ENCODE results near the gene TMEM45A.
"Not testable (repeated sequence)": the region's sequence is repeated elsewhere in the genome, so short reads cannot be mapped to it uniquely, and the experiment has no call there.

Gene TMEM45A, protein sequence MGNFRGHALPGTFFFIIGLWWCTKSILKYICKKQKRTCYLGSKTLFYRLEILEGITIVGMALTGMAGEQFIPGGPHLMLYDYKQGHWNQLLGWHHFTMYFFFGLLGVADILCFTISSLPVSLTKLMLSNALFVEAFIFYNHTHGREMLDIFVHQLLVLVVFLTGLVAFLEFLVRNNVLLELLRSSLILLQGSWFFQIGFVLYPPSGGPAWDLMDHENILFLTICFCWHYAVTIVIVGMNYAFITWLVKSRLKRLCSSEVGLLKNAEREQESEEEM

DNA sequence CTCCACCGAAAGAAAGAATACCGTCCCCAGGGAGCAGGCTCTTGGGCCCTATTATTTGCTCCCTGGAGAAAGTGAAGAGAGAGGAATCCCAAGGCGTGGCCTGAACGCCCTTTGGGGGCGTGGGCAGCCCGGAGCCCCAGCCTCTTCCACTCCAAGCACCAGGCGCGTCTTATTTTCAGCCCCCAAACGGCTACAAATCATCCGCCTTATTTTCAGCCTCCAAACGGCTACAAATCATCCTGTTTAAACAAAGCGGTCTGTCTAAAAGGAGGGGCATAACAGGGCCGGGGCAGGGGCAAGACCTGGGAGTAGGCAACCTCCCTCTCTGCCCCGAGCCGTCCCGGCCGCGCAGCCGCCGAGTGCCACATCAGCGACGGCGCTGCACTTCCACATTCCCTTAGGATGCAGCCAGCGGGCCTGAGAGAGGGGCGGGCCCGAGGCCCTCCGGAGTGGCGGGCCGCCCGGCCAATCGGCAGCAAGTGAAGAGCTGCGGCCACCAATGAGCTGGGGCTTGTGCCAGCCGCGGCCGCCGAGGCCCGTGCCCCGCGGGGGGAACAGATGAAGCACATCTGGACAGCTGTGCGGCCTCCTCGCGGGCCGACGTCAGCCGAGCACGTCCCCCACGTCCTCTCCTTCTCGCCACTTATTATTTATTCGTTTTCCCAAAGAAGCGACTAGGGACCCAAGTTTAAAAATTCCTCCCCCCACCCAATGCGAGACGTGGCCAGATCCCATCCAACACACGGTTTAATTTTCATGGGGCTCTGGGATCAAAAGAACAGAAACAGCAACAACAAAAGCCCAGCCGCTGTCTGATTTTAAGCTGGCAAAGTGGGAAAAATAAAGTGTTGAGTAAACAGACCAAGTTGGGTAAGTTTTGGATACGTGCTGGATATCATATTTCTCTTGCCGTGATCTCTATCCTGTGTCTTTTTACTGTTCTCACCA is at the start of gene TMEM45A:
TMEM45A (plus strand) TSS at position 561 of the 948 bp plus-strand sequence. CDS start 62,593 bp downstream, outside the sequence.
- peak; percentile 88 for DNase-seq

DNA sequence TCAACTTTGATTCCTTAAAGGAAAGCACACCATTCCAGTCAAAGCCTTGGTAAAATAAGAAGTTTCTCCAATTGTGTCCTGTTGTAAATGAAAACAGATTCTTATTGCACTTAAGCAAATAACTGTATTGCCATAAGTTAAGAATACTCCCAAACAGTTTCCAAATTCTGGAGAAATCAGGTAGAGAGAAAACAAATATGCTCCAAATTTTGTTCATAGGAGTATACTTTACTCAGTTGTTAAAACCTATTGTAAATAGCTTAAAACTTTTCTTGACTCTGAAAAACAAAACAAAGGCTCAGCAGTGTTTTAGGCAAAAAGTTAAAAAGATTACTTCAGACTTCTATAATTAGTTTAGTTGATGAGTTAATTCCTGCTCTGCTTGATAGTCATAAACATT is 48.7 kb upstream of the TMEM45A start:
- no peak for DNase-seq

DNA sequence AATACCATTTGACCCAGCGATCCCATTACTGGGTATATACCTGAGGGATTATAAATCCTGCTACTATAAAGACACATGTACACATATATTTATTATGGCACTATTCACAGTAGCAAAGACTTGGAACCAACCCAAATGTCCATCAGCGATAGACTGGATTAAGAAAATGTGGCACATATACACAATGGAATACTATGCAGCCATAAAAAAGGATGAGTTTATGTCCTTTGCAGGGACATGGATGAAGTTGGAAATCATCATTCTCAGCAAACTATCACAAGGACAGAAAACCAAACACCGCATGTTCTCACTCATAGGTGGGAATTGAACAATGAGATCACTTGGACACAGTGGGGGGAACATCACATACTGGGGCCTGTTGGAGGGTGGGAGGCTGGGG is 45.4 kb upstream of the TMEM45A start:
- DNase-seq, result not testable (repeated sequence)

DNA sequence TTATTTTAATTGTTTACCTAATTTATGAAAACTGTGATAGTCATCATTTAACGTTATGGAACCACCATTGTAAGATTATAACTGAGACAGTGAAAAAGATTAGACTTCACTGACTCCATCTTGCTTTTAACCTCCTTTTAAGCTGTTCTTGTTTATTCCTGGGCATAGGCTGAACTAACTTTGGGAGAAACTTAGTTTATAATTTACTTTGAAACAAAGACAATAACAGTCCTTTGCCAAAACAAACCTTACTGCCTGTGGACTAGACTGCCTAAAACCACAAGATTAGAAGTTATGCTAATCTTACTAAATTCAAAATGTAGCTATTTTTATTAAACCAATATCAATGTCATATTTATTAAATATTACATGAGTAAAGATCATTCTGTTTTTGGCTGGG is 44.3 kb upstream of the TMEM45A start:
- DNase-seq, result no peak

DNA sequence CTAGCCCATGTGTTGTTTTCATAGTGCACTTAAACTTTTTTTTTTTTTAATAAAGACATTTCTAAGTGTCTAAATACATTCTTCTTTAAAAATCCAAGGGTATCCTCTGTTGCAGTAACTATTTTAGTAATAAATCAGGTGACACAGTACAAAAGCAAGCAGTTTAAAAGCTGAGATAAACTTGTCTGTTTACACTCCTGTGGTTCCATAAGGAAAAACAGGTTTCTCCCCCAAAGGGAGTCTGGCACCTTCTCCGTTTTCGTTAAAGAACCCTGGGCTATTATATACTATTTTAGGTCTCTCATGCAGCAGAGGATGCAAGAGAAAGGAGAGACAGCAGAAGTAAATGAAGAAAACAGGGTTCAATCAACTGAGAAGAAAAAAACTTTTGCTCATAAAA is 43.2 kb upstream of the TMEM45A start:
- DNase-seq, result no peak

DNA sequence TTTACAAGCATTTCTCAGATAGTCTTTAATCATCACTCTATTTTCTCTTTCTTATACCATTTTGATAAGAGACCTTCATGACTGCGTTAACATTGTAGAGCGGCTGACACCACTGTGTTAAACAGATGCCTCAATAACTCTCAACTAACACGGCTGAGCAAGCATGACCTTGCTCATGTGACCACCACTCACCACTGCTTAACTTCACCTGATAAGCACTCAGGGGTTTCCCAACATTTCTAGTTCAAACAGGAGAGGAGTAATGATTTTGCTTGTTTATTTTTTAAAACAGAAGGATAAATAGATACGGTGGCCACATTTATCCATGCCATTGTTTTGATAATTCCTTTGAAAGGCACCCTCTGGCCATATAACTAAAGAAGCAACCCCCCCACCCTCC is 37.7 kb upstream of the TMEM45A start:
- DNase-seq, result no peak

- no peak for DNase-seq
These were observed 36.4 kb upstream of the TMEM45A start for GRCh38 chr3:100455841-100456550.

DNA sequence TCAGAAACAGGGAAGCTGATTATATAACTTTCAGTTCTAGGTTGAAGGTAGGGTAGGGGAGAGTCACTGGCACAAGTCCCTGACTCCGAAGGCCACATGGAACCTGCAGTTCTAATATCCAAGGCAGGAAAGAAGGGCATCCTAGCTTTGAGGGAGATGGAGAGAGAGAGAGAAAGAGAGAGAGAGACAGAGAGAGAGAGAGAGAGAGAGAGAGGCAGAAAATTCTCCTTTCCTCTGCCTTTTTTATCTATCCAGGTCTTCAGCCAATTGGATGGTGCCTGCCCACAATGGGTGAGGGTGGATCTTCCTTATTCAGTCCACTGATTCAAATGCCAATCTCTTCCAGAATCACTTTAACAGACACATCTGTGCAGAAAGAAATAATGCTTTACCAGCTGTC is 35.7 kb upstream of the TMEM45A start:
- no peak for DNase-seq

- no peak for DNase-seq
These were observed 34.6 kb upstream of the TMEM45A start for GRCh38 chr3:100457811-100458210.

DNA sequence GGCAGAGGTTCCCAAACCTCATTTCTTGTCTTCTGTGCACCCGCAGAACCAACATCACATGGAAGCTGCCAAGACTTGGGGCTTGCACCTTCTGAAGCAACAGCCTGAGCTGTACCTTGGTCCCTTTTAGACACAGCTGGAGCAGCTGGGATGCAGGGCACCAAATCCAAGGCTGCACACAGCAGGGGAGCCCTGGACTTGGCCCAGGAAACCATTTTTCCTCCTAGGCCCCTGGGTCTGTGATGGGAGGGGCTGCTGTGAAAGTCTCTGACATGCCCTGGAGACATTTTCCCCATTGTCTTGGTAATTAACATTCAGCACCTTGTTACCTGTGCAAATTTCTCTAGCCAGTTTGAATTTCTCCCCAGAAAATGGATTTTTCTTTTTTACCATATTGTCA is 33.6 kb upstream of the TMEM45A start:
- no peak for DNase-seq

DNA sequence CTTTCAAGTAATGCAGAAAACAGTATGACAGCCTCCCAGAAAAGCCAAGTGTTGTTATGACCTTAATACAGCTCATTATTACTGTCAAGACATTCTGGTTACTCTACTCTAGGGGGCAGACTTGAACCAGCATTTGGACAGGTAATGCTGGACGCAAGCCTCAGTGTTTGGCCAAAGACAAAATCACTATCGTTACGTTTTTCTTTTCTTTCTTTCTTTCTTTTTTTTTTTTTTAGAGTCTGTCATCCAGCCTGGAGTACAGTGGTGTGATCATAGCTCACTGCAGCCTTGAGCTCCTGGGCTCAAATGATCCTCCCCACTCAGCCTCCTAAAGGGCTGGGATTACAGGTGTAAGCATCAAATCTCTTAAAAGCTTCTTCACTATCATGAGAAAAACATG is 29.4 kb upstream of the TMEM45A start:
- peak; percentile 41 for DNase-seq

GRCh38 chr3:100463646-100464155 is 28.7 kb upstream of the TMEM45A start:
- DNase-seq, result no peak

DNA sequence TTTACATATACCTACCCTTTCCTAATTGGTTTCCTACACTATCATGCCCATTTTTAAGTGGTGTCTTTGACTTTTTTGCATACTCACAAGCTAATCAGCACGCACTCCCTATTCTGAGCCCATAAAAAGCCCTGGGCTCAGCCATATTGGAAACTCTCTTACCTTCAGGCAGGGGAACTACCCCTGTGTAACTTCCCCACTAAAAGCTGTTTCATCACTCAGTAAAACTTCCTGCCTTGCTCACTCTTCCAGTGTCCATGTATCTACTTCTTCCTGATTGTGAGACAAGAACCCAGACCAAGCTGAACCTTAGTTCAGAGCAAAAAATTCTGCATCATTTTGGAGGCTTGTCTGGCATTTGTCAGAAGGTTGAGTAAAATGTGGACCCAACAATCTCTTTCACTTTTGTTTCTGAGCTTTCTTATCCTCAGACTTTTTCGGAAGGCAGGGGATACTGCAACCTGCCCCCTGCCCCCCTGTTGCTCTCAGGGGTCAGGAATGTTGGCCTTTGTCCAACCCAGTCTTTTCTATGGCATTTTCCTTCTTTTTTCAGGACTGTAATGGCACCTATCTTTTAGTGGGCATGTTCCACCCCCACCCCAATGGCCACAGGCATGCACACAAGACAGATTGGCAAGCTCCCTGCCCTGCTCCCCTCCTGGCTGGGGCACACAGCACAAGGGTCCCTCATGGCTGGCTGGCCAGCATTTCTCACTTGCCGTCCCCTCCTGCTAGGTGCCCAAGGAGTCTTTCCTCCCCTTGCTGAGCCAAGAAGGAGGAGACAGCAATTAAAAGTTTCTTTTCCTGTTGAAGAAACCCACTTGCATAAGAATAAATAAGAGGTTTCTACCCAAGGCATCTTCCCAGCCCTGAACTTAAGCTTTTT is 26.3 kb upstream of the TMEM45A start:
- DNase-seq, result peak; percentile 9

- no peak for DNase-seq
These were observed 25.3 kb upstream of the TMEM45A start for GRCh38 chr3:100467133-100467532.

- DNase-seq, result no peak
These were observed 23.7 kb upstream of the TMEM45A start for GRCh38 chr3:100468676-100469075.

DNA sequence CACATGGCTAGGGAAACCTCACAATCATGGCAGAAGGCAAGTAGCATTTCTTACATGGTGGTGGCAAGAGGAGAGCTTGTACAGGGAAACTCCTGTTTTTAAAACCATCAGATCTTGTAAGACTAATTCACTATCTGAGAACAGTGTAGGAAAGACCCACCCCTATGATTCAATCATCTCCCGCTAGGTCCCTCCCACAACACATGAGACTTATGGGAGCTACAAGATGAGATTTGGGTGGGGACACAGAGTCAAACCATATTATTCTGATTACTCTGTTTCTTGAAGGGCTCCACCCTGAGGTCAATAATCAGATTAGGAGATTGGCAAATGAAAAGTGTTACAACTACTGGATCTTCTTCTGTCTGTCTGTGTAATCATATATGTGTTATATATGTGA is 21.5 kb upstream of the TMEM45A start:
- no peak for DNase-seq

DNA sequence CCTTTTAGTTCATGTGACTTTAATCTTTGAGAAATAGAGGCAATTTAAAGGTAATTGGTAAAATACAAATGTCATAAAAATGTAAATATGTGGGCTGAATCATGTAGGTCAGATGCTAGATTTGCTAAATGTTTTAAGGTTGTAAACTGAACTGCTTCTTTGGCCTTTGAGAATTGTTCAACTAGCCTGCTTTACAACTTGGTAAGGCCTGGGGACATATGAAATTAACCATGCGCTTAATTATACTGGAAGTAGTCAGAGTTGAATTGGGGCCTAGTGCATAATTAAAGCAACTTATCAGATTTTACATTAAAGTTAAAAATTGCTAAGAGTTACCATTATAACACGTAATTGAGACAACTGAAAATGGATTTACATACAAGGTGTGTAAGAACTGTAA is 21.0 kb upstream of the TMEM45A start:
- no peak for DNase-seq

DNA sequence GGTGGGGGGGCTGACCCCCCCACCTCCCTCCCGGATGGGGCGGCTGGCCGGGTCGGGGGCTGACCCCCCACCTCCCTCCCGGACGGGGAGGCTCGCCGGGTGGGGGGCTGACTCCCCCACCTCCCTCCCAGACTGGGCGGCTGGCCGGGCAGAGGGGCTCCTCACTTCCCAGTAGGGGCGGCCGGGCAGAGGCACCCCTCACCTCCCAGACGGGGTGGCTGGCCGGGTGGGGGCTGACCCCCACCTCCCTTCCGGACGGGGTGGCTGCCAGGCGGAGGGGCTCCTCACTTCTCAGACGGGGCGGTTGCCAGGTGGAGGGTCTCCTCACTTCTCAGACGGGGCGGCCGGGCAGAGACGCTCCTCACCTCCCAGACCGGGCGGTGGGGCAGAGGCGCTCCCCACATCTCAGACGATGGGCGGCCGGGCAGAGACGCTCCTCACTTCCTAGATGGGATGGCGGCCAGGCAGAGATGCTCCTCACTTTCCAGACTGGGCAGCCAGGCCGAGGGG is 14.5 kb upstream of the TMEM45A start:
- not testable (repeated sequence) for DNase-seq

DNA sequence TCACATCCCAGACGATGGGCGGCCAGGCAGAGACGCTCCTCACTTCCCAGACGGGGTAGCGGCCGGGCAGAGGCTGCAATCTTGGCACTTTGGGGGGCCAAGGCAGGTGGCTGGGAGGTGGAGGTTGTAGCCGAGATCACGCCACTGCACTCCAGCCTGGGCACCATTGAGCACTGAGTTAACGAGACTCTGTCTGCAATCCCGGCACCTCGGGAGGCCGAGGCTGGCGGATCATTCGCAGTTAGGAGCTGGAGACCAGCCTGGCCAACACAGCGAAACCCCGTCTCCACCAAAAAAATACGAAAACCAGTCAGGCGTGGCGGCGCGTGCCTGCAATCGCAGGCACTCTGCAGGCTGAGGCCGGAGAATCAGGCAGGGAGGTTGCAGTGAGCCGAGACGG is 13.9 kb upstream of the TMEM45A start:
- not testable (repeated sequence) for DNase-seq

DNA sequence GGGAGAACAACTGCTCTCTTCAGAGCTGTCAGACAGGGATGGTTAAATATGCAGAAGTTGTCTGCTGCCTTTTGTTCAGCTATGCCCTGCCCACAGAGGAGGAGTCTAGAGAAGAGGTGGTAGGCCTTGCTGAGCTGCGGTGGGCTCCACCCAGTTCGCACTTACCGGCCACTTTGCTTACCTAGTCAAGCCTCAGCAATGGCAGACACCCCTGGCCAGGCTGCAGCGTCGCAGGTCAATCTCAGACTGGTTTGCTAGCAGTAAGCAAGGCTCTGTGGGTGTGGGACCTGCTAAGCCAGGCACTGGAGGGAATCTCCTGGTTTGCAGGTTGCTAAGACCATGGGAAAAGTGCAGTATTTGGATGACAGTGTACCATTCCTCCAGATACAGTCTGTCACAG is 12.3 kb upstream of the TMEM45A start:
- DNase-seq, result no peak

DNA sequence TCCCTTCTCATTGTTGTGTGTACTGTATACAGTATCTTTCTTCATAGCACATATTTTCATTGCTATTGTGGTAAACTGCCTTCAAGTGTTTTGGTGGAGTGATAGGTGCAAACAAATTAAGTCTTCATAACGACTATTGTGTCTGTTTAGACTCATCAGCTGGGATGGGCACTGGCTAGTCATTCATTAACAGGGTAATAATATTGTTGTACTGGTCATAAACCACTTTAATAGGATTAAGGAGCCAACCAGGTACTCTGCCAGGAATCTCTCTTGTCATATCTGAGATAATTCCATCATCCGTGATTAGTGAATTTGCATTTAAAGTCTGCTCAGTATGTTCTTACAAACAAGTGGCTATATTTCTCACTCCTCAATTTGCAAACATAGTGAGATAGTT is 10.2 kb upstream of the TMEM45A start:
- no peak for DNase-seq

GRCh38 chr3:100483529-100483928 is 8.9 kb upstream of the TMEM45A start:
- no peak for DNase-seq
